Measurements from ENCODE around the gene EXOC3L4.

GRCh38 chr14:103086771-103087342 lies 7.7 kb upstream of the EXOC3L4 start:
- TF ChIP-seq POLR2A (IDR thresholded peaks at IDR 0.05; ENCODE audit: low read depth, low read length) = no peak
- no peak for TF ChIP-seq POLR2AphosphoS5 (IDR thresholded peaks at IDR 0.05; ENCODE audit: low read depth, low read length)
- no peak for TF ChIP-seq TAF1 (IDR thresholded peaks at IDR 0.05; ENCODE audit: low read depth, low read length)
- TF ChIP-seq POU2F2 (IDR thresholded peaks at IDR 0.05; ENCODE audit: low read depth, low read length) = no peak
